ENCODE measurements around the gene DNAAF1.

Gene DNAAF1

GRCh38 chr16:84124257-84125073 lies 20.6 kb upstream of the DNAAF1 start:
- DNase-seq: no peak

GRCh38 chr16:84131117-84131516 lies 14.0 kb upstream of the DNAAF1 start:
- DNase-seq: no peak

GRCh38 chr16:84132527-84133285 lies 12.4 kb upstream of the DNAAF1 start:
- DNase-seq: no peak

- DNase-seq: no peak
Observed at GRCh38 chr16:84136331-84137125, 8.6 kb upstream of the DNAAF1 start.

GRCh38 chr16:84137287-84137686 lies 7.8 kb upstream of the DNAAF1 start:
- no peak for DNase-seq

GRCh38 chr16:84137769-84138357 lies 7.2 kb upstream of the DNAAF1 start:
- DNase-seq: no peak

GRCh38 chr16:84138500-84138823 lies 6.6 kb upstream of the DNAAF1 start:
- DNase-seq: no peak

- no peak for DNase-seq
Observed at GRCh38 chr16:84138824-84139627, 6.1 kb upstream of the DNAAF1 start.

- DNase-seq: no peak
Observed at GRCh38 chr16:84139628-84140258, 5.4 kb upstream of the DNAAF1 start.

GRCh38 chr16:84141143-84141670 lies 3.9 kb upstream of the DNAAF1 start:
- no peak for DNase-seq

- DNase-seq: no peak
Observed at GRCh38 chr16:84143081-84143480, 2.0 kb upstream of the DNAAF1 start.

GRCh38 chr16:84143784-84144199 lies 1.3 kb upstream of the DNAAF1 start:
- no peak for DNase-seq

- no peak for DNase-seq
Observed at GRCh38 chr16:84144209-84144858, 774 bp upstream of the DNAAF1 start.

- no peak for DNase-seq
Observed at GRCh38 chr16:84150926-84151325, 5.8 kb downstream of the DNAAF1 start.

GRCh38 chr16:84153660-84154214 lies 8.6 kb downstream of the DNAAF1 start:
- DNase-seq: no peak

GRCh38 chr16:84155226-84155625 lies 10.1 kb downstream of the DNAAF1 start:
- DNase-seq: no peak

- DNase-seq: no peak
Observed at GRCh38 chr16:84155771-84156170, 10.7 kb downstream of the DNAAF1 start.

- DNase-seq: no peak
Observed at GRCh38 chr16:84156342-84156784, 11.3 kb downstream of the DNAAF1 start.

- no peak for DNase-seq
Observed at GRCh38 chr16:84159007-84159406, 13.9 kb downstream of the DNAAF1 start.

GRCh38 chr16:84159800-84160199 lies 14.7 kb downstream of the DNAAF1 start:
- DNase-seq: no peak

- DNase-seq: no peak
Observed at GRCh38 chr16:84161037-84161436, 15.9 kb downstream of the DNAAF1 start.

Data from islet precursor cell (in vitro differentiated cells).